SJCRH30 (cell line): ENCODE measurements around the gene ZSCAN30. TPM values are rescaled to one million over a fixed set of nuclear protein-coding genes. Genes with fewer than 3 reads are reported as not detected.

Experiments used
- DNase-seq, 2 experiments: peaks; one replicate each; pipeline ENCODE4 v3.0.0-alpha.2; 2015 to 2020
- H3K27ac ChIP-seq: fragments of 250-450 bp; sonication (Bioruptor Pico); 2 replicates; pipeline ENCODE4 v1.5.1; 2020; ENCODE audit warnings: mild to moderate bottlenecking, moderate library complexity
- H3K27me3 ChIP-seq: fragments of 250-450 bp; sonication (Bioruptor Pico); 2 replicates; pipeline ENCODE4 v1.5.1; 2020; ENCODE audit warnings: mild to moderate bottlenecking, moderate library complexity
- H3K36me3 ChIP-seq: fragments of 250-450 bp; sonication (Bioruptor Pico); 2 replicates; pipeline ENCODE4 v1.5.1; 2020; ENCODE audit warnings: mild to moderate bottlenecking, moderate library complexity
- H3K4me1 ChIP-seq: fragments of 250-450 bp; sonication (Bioruptor Pico); 2 replicates; pipeline ENCODE4 v1.5.1; 2020; ENCODE audit warnings: mild to moderate bottlenecking, moderate library complexity
- H3K4me3 ChIP-seq: fragments of 250-450 bp; sonication (Bioruptor Pico); 2 replicates; pipeline ENCODE4 v1.5.1; 2020; ENCODE audit warnings: mild to moderate bottlenecking, moderate library complexity
- H3K9me3 ChIP-seq: fragments of 250-450 bp; sonication (Bioruptor Pico); replicated peaks from 2 replicates; pipeline ENCODE4 v1.5.1; 2020; ENCODE audit warnings: mild to moderate bottlenecking, moderate library complexity
- total RNA-seq: library from RNA; depleted of rRNA; stranded (reverse); fragments of >200 nt; shearing (Covaris generic); gene quantifications from 2 replicates; pipeline ENCODE4 v1.2.3, GENCODE V29; 2014

The ZSCAN30 gene
- total RNA-seq, 1 experiment from 2014 or later: 8.4 TPM

DNA sequence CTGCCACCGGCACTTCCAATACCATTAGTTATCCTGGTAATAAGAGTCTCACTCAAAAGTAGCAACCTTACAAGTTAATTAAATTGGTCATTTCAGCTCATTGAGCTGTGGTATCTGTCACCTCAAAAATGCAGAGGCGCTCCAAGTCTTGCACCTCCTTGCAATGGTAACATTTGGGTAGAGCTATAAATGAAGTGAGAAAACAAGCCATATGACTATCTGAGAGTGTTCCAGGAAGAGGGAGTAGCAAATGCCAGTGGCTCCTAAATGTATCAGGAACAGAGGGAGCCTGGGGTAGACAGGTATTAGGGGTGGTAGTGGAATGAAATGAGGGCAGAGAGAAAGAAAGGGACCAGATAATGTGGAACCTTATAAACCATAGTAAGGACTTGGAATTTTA is 6.0 kb upstream of the ZSCAN30 start:
- H3K27ac ChIP-seq: no peak overlapping the region
- no peaks in the 10 kb centered on the region for H3K27me3 ChIP-seq
- no peaks in the 10 kb centered on the region for H3K4me1 ChIP-seq
- DNase-seq: no peak
- H3K4me3 ChIP-seq: no peak overlapping the region
- peaks cover 35% of the 10 kb centered on the region for H3K36me3 ChIP-seq
- H3K9me3 ChIP-seq: no peaks in the 10 kb centered on the region

DNA sequence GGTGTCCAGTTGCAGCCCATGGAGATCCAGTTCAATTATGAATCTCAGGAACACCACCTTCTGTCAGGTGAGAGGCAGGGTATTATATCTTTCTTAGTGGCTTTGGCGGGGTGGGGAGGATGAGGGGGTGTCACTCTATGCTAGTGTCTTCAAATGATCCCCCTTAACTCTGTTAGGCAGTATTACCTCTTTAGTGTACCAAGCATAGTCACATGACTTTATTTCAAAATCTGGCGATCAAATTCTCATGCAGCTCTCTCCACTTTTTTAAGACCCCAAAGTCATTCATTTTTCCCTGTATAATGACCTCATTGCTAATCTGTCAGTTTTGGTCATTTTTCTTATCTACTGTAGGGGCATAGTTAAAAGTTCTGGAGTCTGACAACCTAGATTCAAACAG is 1.1 kb upstream of the ZSCAN30 start:
- Histone ChIP-seq H3K27ac (no peak overlapping the region), H3K4me1 (no peaks in the 10 kb centered on the region), H3K4me3 (peak overlapping the region; percentile 86), H3K27me3 (no peaks in the 10 kb centered on the region), H3K9me3 (no peaks in the 10 kb centered on the region), H3K36me3 (peaks cover 18% of the 10 kb centered on the region)
- DNase-seq: no peak

DNA sequence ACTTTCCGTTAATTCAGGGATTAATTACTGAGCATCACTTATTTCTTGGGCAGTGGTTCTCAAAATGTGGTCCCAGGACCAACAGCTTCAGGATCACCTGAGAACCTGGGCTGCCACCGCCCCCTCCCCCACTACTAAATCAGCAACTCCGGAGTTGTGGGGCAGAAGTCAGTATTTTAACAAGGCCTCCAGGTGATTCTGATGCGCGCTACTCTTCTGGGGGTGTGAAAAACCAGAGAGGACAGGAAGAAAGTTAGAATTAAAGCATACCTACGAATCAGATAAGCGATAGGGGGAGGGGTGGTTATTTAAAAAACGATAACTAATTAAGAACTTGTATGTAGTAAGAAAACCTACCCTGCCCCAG is 319 bp downstream of the ZSCAN30 start:
- Histone ChIP-seq H3K27me3 (no peaks in the 10 kb centered on the region), H3K4me3 (peak overlapping the region; percentile 86), H3K9me3 (no peaks in the 10 kb centered on the region), H3K36me3 (peaks cover 9% of the 10 kb centered on the region), H3K4me1 (no peaks in the 10 kb centered on the region), H3K27ac (peak overlapping the region; percentile 66)
- no peak for DNase-seq

DNA sequence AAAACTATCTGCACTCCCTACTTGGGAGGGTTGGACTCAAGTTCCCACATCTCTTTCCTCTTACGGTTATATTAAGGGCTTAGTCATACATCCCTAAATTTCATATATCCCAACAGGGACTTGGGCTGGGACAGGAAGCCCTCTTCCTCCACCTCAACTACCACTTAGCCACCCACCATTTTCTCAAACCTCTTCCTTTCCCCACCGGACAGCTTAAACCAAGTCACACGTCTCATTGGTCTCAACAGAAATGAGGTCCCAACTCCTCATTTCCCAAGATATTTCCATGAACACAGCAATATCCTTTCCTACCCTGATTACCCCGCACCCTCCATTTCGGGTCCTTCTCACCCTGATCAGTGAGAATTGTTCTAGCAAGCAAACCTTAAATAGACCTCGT is 736 bp downstream of the ZSCAN30 start:
- Histone ChIP-seq H3K4me3 (peak overlapping the region; percentile 86), H3K36me3 (peaks cover 9% of the 10 kb centered on the region), H3K4me1 (no peaks in the 10 kb centered on the region), H3K9me3 (no peaks in the 10 kb centered on the region), H3K27me3 (no peaks in the 10 kb centered on the region), H3K27ac (peak overlapping the region; percentile 66; the same call in 1 of the 2 replicates)
- peak in 1 of 2 experiments; percentile 9 for DNase-seq

DNA sequence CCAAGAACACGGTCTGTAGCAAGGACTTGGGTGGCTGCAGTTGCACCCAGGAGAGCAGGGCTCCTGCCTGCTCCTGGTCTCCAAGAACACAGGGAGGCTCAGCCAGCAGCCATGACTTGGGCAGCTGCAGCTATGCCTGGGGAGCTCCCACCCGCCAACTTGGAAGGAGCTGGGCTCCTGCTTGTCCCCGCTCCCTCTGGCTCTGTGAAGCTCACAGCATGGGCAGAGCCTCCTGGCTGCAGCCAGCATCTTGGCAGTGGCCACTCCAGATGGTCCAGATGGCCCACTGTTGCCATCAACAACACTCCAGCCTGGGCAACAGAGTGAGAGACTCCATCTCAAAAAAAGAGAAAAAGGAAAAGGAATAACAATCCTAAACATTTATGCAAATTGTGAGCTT is 5.2 kb downstream of the ZSCAN30 start:
- H3K27ac ChIP-seq: no peak overlapping the region
- no peaks in the 10 kb centered on the region for H3K27me3 ChIP-seq
- no peak for DNase-seq
- H3K4me1 ChIP-seq: no peaks in the 10 kb centered on the region
- H3K36me3 ChIP-seq: no peaks in the 10 kb centered on the region
- no peak overlapping the region for H3K4me3 ChIP-seq
- H3K9me3 ChIP-seq: no peaks in the 10 kb centered on the region

DNA sequence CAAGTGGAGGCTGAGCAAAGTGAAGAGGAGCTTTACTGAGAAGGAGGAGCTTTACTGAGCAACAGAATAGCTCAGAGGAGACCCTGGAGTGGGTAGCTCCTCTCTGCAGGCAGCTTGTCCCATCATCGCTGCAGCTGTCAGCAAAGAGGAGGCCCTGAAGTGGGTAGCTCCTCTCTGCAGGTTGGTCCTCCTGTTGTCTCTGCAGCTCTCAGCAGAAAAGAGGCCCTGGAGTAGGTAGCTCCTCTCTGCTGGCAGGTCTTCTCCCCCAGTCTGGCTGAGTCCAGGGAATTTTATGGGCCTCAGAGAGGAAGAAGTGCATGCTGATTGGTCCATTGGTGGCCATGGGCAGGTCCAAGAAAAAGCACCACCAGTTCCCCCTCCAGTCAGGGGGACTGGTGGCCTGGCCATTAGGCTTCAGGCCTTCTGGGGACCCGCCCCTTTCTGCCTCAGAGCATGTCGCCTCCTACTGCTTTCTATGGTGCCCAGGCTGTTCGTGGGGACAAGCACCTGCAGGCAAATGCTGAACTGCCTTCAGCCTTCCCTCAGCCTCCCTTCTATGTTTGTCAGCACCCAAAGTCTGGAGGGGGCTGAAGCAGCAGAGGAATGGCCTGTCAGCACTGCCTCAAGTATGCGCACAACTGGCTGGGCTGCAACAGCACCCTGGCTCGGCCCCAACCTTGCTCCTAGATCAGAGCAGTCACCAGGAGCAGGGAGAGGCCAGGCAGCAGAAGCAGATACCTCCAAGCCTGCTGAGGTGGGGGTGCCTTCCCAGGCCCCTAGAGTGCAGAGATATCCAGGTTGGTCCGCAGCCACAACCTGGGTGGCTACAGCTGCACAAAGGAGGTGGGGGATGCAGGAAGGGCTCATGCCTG is 5.9 kb downstream of the ZSCAN30 start:
- H3K9me3 ChIP-seq: no peaks in the 10 kb centered on the region
- no peak for DNase-seq
- H3K36me3 ChIP-seq: no peaks in the 10 kb centered on the region
- no peaks in the 10 kb centered on the region for H3K27me3 ChIP-seq
- H3K27ac ChIP-seq: no peak overlapping the region
- H3K4me3 ChIP-seq: no peak overlapping the region
- H3K4me1 ChIP-seq: no peaks in the 10 kb centered on the region

DNA sequence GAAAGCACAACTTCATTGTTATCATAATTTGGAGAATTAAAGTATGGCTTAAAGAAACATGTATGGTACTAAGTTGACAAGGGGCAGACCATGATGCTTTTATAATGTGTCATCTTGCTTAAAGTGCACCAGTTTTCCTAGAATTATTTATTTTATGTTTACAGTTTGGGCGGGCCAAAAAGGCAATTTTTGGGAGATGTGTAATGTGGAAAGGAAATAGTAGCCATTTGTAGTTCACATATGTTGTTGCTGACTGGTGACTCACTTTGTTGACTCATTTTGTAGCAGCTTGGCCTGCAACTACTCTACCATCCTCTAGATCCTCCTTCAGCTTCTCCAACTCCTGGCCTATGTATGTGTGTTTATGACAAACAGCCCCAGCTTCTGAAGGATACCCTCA is 7.7 kb downstream of the ZSCAN30 start:
- H3K4me3 ChIP-seq: no peak overlapping the region
- H3K27ac ChIP-seq: no peak overlapping the region
- no peaks in the 10 kb centered on the region for H3K9me3 ChIP-seq
- no peaks in the 10 kb centered on the region for H3K27me3 ChIP-seq
- DNase-seq: no peak
- no peaks in the 10 kb centered on the region for H3K36me3 ChIP-seq
- no peaks in the 10 kb centered on the region for H3K4me1 ChIP-seq

DNA sequence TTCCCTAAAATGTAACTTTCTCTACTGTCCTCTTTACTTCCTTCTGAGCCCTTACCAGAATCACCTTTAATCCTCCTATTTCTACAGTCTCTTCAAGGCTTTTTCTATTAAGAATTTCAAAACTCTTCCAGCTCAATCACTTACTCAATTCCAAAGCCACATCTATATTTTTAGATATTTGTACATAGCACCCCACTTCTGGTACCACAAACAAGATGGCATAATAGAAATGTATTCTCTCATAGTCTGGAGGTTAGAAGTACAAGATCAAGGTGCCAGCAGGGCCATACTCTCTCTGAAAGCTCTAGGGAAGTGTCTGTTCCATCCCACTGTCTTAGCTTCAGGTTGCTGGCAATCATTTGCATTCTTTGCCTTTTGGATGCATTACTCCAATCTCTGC is 11.1 kb downstream of the ZSCAN30 start:
- Histone ChIP-seq H3K4me3 (no peak overlapping the region), H3K27ac (no peak overlapping the region), H3K27me3 (no peaks in the 10 kb centered on the region), H3K9me3 (no peaks in the 10 kb centered on the region), H3K36me3 (no peaks in the 10 kb centered on the region), H3K4me1 (no peaks in the 10 kb centered on the region)
- DNase-seq: no peak

DNA sequence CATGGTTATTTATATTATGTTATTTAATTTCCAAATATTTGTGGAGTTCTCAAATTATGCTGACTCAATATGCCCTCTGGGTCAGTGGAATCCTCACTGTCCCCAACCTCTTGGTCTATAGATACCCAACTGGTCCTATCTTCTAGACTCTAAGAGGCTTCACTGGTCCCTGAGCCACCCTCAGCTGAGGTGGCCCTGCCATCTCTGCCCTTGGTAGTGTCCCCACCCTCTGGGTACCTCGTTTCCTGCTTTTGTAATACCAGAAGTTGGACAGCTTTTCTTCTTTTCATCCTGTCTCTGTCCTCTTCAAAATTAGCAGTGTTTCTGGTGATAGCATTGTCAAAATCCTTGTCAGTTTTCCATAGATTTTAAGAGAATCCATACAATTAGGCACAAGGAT is 11.9 kb downstream of the ZSCAN30 start:
- Histone ChIP-seq H3K4me3 (no peak overlapping the region), H3K36me3 (no peaks in the 10 kb centered on the region), H3K27ac (no peak overlapping the region), H3K4me1 (no peaks in the 10 kb centered on the region), H3K9me3 (no peaks in the 10 kb centered on the region), H3K27me3 (no peaks in the 10 kb centered on the region)
- no peak for DNase-seq

DNA sequence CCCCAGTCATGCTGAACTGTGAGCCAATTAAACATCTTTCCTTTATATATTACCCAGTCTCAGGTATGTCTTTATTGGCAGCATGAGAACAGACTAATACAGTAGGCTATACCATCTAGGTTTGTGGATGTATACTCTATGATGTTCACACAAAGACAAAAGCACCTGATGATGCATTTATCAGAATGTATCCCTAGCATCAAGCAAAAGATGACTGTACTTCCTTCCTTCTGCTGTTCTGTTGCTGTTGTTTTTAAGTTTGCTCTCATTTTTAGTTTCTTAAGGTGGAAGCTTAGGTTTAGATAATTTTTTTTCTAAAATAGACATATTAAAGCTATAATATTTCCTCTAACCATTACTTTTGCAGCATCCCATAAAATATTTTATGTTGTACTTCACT is 12.4 kb downstream of the ZSCAN30 start:
- Histone ChIP-seq H3K4me3 (no peak overlapping the region), H3K27me3 (no peaks in the 10 kb centered on the region), H3K27ac (no peak overlapping the region), H3K4me1 (no peaks in the 10 kb centered on the region), H3K36me3 (no peaks in the 10 kb centered on the region), H3K9me3 (no peaks in the 10 kb centered on the region)
- no peak for DNase-seq

DNA sequence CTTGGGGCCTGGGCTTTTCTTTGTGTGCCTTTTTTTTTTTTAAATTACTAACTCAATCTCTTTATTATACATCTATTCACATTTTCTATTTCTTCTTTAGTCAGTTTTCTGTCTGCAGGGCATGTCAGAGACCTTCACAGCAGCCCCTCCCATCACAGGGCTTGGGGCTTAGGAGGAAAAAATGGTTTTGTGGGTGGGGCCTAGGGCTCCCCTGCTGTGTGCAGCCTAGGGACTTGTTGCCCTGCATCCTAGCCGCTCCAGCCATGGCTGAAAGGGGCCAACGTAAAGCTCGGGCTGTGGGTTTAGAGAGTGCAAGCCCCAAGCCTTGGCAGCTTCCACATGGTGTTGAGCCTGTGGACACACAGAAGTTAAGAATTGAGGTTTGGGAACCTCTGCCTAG is 13.8 kb downstream of the ZSCAN30 start:
- no peaks in the 10 kb centered on the region for H3K9me3 ChIP-seq
- H3K27me3 ChIP-seq: no peaks in the 10 kb centered on the region
- DNase-seq: no peak
- no peaks in the 10 kb centered on the region for H3K4me1 ChIP-seq
- H3K4me3 ChIP-seq: no peak overlapping the region
- no peaks in the 10 kb centered on the region for H3K36me3 ChIP-seq
- H3K27ac ChIP-seq: no peak overlapping the region

DNA sequence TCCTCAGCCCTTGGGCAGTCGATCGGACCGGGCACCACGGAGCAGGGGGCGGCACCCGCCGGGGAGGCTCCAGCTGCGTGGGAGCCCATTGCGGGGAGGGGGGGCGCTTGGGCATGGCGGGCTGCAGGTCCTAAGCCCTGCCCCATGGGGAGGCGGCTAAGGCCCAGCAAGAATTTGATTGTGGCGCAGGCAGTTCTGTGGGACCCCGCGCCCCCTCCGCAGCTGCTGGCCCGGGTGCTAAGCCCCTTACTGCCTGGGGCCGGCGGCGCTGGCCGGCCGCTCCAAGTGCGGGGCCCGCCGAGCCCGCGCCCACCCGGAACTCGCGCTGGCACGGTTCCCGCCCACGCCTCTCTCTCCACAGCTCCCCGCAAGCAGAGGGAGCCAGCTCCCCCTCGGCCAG is 18.4 kb downstream of the ZSCAN30 start:
- H3K27me3 ChIP-seq: no peaks in the 10 kb centered on the region
- no peak for DNase-seq
- H3K27ac ChIP-seq: no peak overlapping the region
- H3K36me3 ChIP-seq: no peaks in the 10 kb centered on the region
- no peaks in the 10 kb centered on the region for H3K9me3 ChIP-seq
- H3K4me1 ChIP-seq: no peaks in the 10 kb centered on the region
- H3K4me3 ChIP-seq: no peak overlapping the region

DNA sequence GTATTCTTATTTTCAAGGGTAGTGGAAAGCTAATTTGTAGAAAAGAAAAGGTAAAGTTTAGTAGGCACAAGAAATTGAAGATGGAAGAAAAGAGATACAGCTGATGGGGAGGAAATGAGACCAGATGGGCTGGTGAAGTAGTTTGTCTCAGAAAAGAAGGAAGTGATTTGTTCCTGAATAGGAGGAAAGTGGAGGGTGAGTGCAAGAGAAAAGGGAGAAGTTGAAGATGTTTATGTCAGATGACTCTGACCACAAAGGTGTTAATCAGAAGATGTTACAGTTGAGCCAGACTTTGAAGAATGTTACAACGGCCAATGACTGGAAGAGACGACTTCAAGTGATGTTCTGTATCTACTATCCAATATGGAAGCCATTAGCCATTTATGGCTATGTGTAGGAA is 21.2 kb downstream of the ZSCAN30 start:
- no peaks in the 10 kb centered on the region for H3K36me3 ChIP-seq
- H3K9me3 ChIP-seq: no peaks in the 10 kb centered on the region
- H3K4me1 ChIP-seq: no peaks in the 10 kb centered on the region
- no peaks in the 10 kb centered on the region for H3K27me3 ChIP-seq
- DNase-seq: no peak
- H3K27ac ChIP-seq: no peak overlapping the region
- H3K4me3 ChIP-seq: no peak overlapping the region

DNA sequence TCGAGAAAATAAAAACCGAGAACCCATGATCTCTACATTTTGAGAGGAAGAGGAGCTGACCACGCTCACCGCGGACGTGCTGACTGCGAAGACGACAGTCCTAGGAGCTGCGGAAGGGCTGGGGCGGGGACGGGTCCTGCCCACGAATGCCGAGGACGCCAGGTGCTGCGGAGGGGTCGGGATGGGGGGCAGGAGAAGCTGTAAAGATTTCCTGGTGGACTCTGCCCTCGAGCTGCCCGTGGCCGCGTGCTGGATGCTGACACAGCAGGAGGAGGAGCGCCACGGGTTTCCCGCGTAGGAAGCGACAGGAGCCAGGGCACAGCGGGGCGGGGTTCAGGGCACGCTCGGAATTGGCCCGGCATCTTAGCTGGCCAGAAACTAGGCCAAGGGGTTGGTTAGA is 22.2 kb downstream of the ZSCAN30 start:
- no peaks in the 10 kb centered on the region for H3K9me3 ChIP-seq
- H3K4me3 ChIP-seq: peak overlapping the region; percentile 58; the same call in 1 of the 2 replicates
- H3K4me1 ChIP-seq: no peaks in the 10 kb centered on the region
- H3K27ac ChIP-seq: no peak overlapping the region
- H3K36me3 ChIP-seq: no peaks in the 10 kb centered on the region
- H3K27me3 ChIP-seq: no peaks in the 10 kb centered on the region
- DNase-seq: no peak

DNA sequence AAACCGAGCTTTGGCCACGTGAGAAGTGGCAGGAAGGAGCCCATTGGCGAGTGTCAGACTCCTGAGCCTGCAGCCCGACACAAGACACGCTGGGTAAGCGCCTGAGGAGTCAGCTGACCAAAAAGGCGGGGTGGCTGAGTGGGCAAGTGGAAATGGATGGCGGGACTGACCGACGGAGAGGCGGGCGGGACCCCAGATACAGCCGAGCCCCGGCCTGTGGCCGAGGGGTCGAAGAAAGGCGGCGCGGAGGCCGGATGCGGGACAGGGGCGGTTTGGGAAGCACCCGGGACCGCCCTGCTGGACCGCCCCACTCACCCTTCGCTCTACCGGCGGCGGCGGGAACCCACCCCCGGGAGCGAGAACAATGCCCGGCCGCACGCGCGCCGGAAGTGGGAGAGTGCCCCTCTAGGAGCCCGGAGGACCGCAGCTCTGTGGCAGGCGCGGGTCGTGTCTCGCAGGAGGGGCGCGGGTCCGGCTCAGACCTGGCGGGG is 22.8 kb downstream of the ZSCAN30 start:
- H3K9me3 ChIP-seq: no peaks in the 10 kb centered on the region
- H3K27ac ChIP-seq: peak overlapping the region; percentile 74
- H3K4me3 ChIP-seq: peak overlapping the region; percentile 58
- no peaks in the 10 kb centered on the region for H3K27me3 ChIP-seq
- peak; percentile 41 to 51 for DNase-seq
- H3K4me1 ChIP-seq: no peaks in the 10 kb centered on the region
- peaks cover under 1% of the 10 kb centered on the region; the same call in 1 of the 2 replicates for H3K36me3 ChIP-seq

DNA sequence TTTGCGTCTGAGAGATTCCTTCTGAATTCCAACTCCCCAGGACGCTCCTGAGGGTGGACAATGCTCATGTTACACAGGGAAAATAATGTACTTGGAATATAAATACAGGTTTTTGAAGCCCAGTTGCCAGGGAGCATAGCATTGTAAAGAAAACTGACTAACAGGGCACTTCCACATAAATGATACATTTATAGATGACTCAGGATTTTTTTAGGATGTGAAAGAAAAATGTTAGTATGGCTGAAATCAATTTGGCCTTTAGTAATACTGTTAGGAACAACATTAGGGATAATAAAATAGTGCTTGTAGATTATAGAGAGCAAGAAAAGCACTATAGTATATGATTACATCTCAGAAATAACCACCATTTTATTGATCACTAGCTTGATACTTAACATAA is 25.6 kb downstream of the ZSCAN30 start:
- Histone ChIP-seq H3K4me3 (no peak overlapping the region), H3K9me3 (no peaks in the 10 kb centered on the region), H3K36me3 (peaks cover 3% of the 10 kb centered on the region; the same call in 1 of the 2 replicates), H3K4me1 (no peaks in the 10 kb centered on the region), H3K27ac (no peak overlapping the region), H3K27me3 (no peaks in the 10 kb centered on the region)
- no peak for DNase-seq
